Lung microvascular endothelial cell (primary cell): Measurements from ENCODE around the gene SHROOM3. TPM values are rescaled to one million over a fixed set of nuclear protein-coding genes. Genes with fewer than 3 reads are reported as not detected.
"Not testable (repeated sequence)": the region's sequence is repeated elsewhere in the genome, so short reads cannot be mapped to it uniquely, and the experiment has no call there.

Source experiments
- DNase-seq, 2 donors: peaks; one replicate each; pipeline versions ENCODE4 v3.0.0 to v3.0.0-alpha.2; 2010; ENCODE audit warnings: low read depth in 2 of 2
- total RNA-seq: library from RNA; depleted of rRNA; stranded (reverse); fragments of >200 nt; gene quantifications from 2 replicates; pipeline ENCODE4 v1.2.1, GENCODE V29; 2014

The SHROOM3 gene
- total RNA-seq, 1 donor from 2014 or later: under 0.01 TPM

GRCh38 chr4:76591992-76592391, 157.0 kb downstream of the SHROOM3 start:
- DNase-seq: no peak

DNA sequence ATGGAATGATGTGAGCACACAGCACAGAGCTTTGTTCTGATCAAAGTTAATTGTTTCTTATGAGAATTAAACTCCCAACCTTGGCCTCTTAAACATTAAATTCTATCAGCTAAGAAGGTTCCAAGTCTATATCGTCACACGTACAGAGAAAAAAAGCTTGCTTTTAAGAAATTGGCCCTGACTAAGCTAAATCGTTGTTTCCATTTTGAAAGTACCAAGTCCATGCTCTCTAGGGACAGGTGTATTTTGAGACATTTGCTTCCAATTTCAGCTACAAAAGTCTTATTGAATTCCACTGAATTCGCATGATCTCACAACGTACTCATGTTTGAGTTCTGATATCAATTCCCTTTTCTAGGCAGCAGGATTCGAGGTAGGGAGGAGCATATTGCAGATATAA, 157.4 kb downstream of the SHROOM3 start:
- no peak for DNase-seq

DNA sequence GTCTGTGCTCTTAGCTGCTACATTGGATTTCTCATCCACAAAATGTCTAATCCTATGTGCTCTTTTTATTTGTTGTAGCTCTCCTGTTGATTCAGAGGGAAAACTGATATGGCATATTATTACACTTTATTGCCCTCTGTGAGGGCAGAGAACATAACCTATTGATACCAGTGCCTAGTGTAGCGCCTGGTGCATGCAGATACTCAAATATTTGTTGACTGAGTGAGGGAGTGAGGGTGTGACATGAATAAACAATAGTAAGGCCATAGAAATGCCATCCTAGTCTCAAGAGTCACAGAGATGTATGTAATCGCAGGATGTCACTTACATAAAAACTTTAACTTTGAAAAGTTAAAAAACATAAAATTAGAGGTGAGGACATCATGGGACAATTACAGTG, 159.1 kb downstream of the SHROOM3 start:
- DNase-seq: no peak

DNA sequence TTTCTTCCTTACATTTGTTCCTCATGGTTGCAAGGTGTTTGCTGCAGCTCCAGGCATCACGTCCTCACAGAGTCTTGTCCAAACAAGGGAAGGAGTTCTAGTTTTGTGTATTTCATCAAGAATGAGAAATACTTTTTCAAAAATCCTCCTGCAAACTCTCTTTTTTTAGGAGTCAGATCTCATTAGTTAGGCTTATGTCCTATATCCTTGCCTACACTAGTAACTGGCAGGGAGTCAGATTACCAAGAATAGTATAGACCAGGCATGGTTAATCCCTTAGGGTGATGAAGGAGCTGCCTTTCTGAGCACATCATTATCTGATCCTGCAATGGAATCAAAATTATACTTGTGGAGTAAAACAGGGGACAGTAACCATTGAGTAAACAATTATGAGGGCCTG, 160.4 kb downstream of the SHROOM3 start:
- no peak for DNase-seq

DNA sequence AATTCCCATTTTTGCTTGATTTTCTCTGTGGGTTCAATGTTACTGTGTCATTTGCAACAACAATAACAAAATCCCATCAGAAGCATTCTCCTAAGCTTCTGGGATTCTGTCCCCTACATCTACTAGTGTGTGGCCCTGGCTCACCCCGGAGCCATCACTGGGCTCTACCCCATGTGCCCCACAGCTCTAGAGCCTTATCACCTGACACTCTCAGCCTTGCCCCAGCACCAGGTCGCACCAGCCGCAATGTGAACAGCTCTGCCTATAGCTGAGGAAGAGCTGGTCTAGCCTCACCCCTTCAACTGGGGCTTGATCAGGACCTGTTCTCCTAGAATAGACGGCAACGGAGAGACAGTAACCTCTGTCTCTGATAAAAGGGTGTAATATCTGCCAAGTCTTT, 161.7 kb downstream of the SHROOM3 start:
- no peak for DNase-seq

DNA sequence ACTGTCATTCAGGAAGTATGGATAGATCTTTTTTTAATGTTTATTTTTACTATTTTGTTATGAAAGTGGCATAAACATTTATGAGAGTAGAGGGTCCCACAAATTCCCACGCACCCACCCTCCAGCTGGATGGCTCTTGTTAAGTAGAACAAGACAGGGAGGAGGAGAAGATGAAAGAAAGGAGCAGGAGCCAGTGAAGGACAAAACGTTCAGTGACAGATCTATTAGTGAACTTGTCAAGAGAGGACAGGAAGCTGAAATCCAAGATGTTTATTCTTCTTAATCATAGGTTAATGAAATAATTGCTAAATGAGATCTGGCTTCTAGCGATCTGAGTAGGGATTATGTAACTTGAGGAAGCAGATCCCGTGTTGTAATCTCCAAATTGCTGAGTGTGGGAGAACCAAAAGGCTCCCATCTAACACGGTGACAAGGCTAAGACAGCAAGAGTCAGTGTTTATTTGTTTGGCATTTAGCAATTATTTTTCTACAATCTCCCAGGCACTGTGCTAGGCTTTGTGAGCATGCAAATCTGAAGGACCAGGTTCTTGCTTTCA, 162.5 kb downstream of the SHROOM3 start:
- no peak for DNase-seq

GRCh38 chr4:76600447-76600846, 165.4 kb downstream of the SHROOM3 start:
- no peak for DNase-seq

DNA sequence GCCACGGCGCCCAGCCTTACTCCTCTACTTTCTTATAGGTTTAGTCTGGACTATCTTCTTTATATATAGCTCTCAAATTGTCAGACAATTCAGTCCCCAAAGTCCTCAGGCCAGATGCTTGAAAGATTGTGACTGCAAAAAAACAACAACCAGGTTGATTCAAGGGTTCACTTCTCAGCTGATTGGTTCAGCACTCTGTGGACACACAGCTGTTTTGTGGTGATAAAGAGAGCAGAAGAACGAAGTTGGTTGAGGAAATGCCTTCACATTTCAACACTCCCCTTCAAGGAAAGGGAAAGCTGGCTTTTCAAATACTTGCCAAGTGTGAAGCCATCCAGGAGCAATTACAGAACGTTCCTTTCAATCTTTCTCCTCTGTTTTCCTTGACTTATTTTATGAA, 166.8 kb downstream of the SHROOM3 start:
- DNase-seq: peak in 1 of 2 donors; percentile 10

DNA sequence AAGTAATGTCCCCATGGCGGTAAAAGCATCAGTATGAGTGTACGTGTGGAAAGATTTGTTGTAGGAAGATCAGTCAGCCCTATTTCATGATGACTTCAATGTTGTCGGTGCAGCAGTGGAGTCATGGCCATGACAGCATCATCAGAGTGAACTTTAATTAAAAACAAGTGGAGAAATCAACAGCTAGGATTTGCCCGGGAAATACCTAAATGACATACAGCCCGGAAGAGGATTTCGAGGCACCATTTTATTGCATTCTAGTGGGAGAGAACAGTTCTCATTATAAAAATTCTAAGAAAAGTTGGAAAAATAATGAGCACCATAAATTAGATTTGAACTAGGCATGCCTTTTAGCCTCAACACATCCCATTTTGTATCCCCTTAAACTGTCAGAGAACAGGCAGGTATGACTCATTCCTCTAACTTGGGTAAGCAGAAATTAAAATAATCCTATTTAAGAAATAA, 170.1 kb downstream of the SHROOM3 start:
- no peak for DNase-seq

- DNase-seq: no peak
Measured at GRCh38 chr4:76606645-76607265, 171.7 kb downstream of the SHROOM3 start.

- no peak for DNase-seq
Measured at GRCh38 chr4:76607266-76607799, 172.3 kb downstream of the SHROOM3 start.

GRCh38 chr4:76607846-76608245, 172.8 kb downstream of the SHROOM3 start:
- DNase-seq: no peak

DNA sequence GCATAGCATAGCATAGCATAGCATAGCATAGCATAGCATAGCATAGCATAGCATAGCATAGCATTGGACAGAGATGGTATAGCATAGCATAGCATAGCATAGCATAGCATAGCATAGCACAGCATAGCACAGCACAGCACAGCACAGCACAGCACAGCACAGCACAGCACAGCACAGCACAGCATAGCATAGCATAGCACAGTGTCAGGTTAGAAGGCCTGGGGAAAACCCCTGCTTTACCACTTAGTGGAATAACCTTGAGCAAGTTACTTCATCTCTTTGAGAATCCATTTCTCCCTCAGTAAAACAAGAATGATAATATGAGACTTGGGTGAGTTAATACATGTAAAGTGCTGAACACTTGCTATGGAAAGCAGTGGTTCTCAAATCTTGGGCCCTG, 173.5 kb downstream of the SHROOM3 start:
- not testable (repeated sequence) for DNase-seq

DNA sequence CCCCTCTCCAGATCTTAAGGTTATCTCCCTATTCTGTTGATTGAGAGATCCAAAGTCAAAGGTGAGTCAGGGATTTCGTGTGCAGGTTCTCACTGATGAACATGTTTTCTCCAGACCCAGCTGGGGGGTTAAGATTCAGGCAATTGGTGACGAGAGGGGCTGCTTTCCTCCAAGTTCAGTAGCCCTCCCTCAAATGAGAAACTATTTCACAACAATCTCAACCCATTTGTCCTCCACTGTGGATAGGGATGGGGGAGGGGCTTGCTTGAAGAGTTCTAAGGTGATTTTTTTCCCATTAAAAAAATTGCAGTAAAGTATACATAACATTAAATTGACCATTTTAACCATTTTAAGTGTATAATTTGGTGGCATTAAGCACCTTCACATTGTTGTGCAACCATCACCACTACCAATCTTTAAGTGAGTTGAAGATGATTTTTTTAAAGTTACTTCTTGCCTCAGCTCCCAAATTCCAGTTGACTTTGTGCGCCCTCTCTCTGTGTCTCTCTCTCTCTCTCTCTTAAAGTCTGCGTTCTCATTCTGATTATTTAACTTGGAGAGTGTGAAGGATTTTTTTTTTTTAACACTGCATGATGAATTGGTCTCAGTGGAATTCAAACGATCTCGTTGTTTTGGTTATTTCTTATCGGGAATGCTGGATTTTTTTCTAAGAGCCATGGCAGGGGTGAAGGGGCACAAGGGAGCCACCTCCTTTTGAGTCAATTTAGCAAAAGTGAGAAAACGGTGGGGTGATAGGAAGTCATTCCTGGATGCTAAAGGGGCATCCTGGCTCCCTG, 175.9 kb downstream of the SHROOM3 start:
- peak in 1 of 2 donors; percentile 5 for DNase-seq

GRCh38 chr4:76611616-76612207, 176.7 kb downstream of the SHROOM3 start:
- DNase-seq: no peak

- DNase-seq: no peak
Measured at GRCh38 chr4:76614589-76614988, 179.6 kb downstream of the SHROOM3 start.

DNA sequence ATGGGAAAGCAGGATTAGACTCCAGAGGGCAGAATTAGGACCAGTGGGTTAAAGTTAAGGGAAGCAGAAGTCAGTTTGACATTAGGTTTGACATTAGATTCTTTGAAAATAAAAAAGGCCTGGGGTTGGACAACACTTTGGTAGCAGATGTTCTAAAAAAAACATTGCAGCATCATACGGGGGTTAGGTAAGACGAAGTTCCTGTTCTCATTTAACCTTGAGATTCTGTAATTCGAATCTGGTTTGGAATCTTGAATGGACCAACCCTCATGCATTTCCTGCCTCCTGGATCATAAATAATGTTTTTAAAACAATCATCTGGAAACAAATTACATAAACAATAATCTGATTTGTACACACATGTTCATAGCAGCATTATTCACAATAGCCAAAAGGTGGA, 181.0 kb downstream of the SHROOM3 start:
- no peak for DNase-seq

DNA sequence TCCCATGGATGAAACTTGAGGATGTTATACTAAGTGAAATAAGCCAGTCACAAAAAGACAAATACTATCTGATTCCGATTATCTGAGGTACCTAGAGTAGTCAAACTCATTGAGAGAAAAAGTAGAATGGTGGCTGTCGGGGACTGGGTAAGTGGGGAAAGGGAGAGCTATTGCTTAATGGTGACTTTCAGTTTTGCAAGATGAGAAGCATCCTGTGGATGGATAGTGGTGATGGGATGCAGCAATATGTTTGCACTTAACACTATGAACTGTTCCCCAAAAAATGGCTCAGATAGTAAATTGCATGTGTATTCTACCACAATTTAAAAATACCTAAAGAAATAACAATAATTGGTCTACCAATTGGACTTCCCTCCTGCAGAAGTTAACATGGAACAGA, 181.5 kb downstream of the SHROOM3 start:
- DNase-seq: no peak

GRCh38 chr4:76620723-76621468, 185.9 kb downstream of the SHROOM3 start:
- DNase-seq: no peak

DNA sequence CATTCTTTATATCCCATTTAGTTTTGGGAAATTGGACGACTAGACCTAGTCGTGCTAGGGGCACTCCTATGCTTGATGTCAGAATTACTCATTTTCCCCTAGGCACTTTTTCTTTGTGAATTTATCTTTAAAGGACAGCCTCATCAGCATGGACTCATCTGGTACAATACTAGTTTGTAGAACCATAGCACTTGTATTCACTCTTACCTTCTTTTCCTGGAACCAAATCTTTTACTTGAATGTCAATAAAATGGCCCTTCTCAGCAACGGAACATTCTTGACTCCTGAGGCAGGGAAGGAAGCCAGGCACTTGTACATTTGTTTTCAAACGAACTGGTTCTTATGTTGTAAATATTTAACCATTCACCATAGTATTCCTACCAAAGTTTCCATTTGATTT, 187.1 kb downstream of the SHROOM3 start:
- DNase-seq: no peak

- DNase-seq: no peak
Measured at GRCh38 chr4:76622717-76623116, 187.7 kb downstream of the SHROOM3 start.
